HCT116 (cell line): Measurements from ENCODE around the gene LMX1A.

Experiments
- CBX3 ChIP-seq: IDR thresholded peaks from 2 replicates; pipeline ENCODE4 v1.6.1; 2012; ENCODE audit warnings: low read depth
- CEBPB ChIP-seq: IDR thresholded peaks from 2 replicates; pipeline ENCODE4 v1.6.1; 2012; ENCODE audit warnings: low read depth
- EZH2 ChIP-seq: fragments of 200-600 bp; sonication (generic); IDR thresholded peaks from 2 replicates; pipeline ENCODE4 v1.6.1; 2017; ENCODE audit warnings: antibody characterized with exemption, mixed run types
- EZH2phosphoT487 ChIP-seq: fragments of 200-600 bp; IDR thresholded peaks from 2 replicates; pipeline ENCODE4 v1.6.1; 2018; ENCODE audit warnings: antibody characterized with exemption, borderline replicate concordance
- FOSL1 ChIP-seq: IDR thresholded peaks from 2 replicates; pipeline ENCODE4 v1.6.1; 2012; ENCODE audit warnings: low read depth
- JUND ChIP-seq: IDR thresholded peaks from 2 replicates; pipeline ENCODE4 v1.6.1; 2012
- POLR2AphosphoS5 ChIP-seq: IDR thresholded peaks from 2 replicates; pipeline ENCODE4 v1.6.1; 2011; ENCODE audit warnings: mild to moderate bottlenecking, low read depth, low read length, moderate library complexity
- REST ChIP-seq: IDR thresholded peaks from 2 replicates; pipeline ENCODE4 v1.6.1; 2012; ENCODE audit warnings: low read depth
- SP1 ChIP-seq: IDR thresholded peaks from 2 replicates; pipeline ENCODE4 v1.6.1; 2012; ENCODE audit warnings: low read depth
- ZBTB33 ChIP-seq: IDR thresholded peaks from 2 replicates; pipeline ENCODE4 v1.6.1; 2011; ENCODE audit warnings: mild to moderate bottlenecking, low read length, moderate library complexity; ENCODE audit not compliant: insufficient replicate concordance; ENCODE audit errors: extremely low read depth
- TF ChIP-seq, protein P1 (sequence below), 3 experiments: fragments of 200-600 bp in 1 of 3; sonication (generic) in 1 of 3; IDR thresholded peaks in 2 of 3; conservative IDR thresholded peaks in 1 of 3; 2 replicates each; pipeline ENCODE4 v1.5.1; 2012 to 2017; ENCODE audit warnings: low read depth in 2 of 3, low read length in 2 of 3, antibody characterized with exemption in 1 of 3, borderline replicate concordance in 1 of 3, control low read depth in 1 of 3, mild to moderate bottlenecking in 1 of 3, mixed read lengths in 1 of 3, mixed run types in 1 of 3, moderate library complexity in 1 of 3; ENCODE audit not compliant: insufficient read depth in 1 of 3

- TF ChIP-seq, protein P1, sequence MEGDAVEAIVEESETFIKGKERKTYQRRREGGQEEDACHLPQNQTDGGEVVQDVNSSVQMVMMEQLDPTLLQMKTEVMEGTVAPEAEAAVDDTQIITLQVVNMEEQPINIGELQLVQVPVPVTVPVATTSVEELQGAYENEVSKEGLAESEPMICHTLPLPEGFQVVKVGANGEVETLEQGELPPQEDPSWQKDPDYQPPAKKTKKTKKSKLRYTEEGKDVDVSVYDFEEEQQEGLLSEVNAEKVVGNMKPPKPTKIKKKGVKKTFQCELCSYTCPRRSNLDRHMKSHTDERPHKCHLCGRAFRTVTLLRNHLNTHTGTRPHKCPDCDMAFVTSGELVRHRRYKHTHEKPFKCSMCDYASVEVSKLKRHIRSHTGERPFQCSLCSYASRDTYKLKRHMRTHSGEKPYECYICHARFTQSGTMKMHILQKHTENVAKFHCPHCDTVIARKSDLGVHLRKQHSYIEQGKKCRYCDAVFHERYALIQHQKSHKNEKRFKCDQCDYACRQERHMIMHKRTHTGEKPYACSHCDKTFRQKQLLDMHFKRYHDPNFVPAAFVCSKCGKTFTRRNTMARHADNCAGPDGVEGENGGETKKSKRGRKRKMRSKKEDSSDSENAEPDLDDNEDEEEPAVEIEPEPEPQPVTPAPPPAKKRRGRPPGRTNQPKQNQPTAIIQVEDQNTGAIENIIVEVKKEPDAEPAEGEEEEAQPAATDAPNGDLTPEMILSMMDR (IDR thresholded peaks at IDR 0.05 in 2 of 3, conservative IDR thresholded peaks at IDR 0.05 in 1 of 3; ENCODE audit: borderline replicate concordance in 1 of 3, insufficient read depth in 1 of 3, low read depth in 2 of 3, low read length in 2 of 3): no peak
- no peak for TF ChIP-seq REST
- no peak for TF ChIP-seq POLR2AphosphoS5
- no peak for TF ChIP-seq EZH2
- TF ChIP-seq JUND: no peak
- TF ChIP-seq CBX3: no peak
- no peak for TF ChIP-seq ZBTB33
- no peak for TF ChIP-seq SP1
- TF ChIP-seq CEBPB: no peak
- no peak for TF ChIP-seq EZH2phosphoT487
- TF ChIP-seq FOSL1: no peak
These were observed at the start of gene LMX1A for GRCh38 chr1:165355977-165356811.
